HEK293 (cell line): ENCODE results near the gene PMVK.

Experiments used
- CTCF ChIA-PET: fragments of 350-600 bp; formaldehyde crosslinking; extraction: SDS; loops from one replicate; lab custom pipeline; 2021; ENCODE audit warnings: antibody characterized with exemption; lab: Yijun Ruan, JAX
- POLR2A ChIA-PET: fragments of 300-600 bp; formaldehyde crosslinking; extraction: SDS; loops from one replicate; lab custom pipeline; 2020; ENCODE audit warnings: antibody characterized with exemption, inconsistent platforms; lab: Yijun Ruan, JAX
- H3K27ac ChIP-seq: fragments of 200-500 bp; sonication (Bioruptor generic); 2 replicates; pipeline ENCODE4 v1.5.1; 2014; ENCODE audit warnings: low read depth, low read length, control low read depth, inconsistent platforms; ENCODE audit errors: extremely low read depth
- H3K36me3 ChIP-seq, 2 experiments: fragments of 200-500 bp in 1 of 2; sonication (Bioruptor generic) in 1 of 2; 1 replicate in 1 of 2; 2 replicates in 1 of 2; pipeline ENCODE4 v1.5.1; 2014 to 2017; ENCODE audit warnings: inconsistent platforms in 2 of 2, low read length in 2 of 2; ENCODE audit not compliant: control insufficient read depth in 2 of 2, insufficient read depth in 1 of 2
- H3K4me1 ChIP-seq: fragments of 200-500 bp; sonication (Bioruptor generic); 2 replicates; pipeline ENCODE4 v1.5.1; 2014; ENCODE audit warnings: mild to moderate bottlenecking, low read length, inconsistent platforms; ENCODE audit not compliant: control insufficient read depth, insufficient read depth
- H3K4me3 ChIP-seq: 2 replicates; pipeline ENCODE4 v1.5.1; 2011; ENCODE audit warnings: low read depth, mild to moderate bottlenecking, control low read depth, low read length, moderate library complexity
- H3K9me3 ChIP-seq: fragments of 200-500 bp; sonication (Bioruptor generic); 2 replicates; pipeline ENCODE4 v1.5.1; 2014; ENCODE audit warnings: low read depth, low read length, inconsistent platforms; ENCODE audit not compliant: control insufficient read depth, insufficient read depth
- REST ChIP-seq: fragments of 450-650 bp; formaldehyde crosslinking; IDR thresholded peaks from 2 replicates; pipeline ENCODE4 v1.5.1; 2016; ENCODE audit warnings: missing biosample characterization, missing genetic modification characterization
- ZBTB11 ChIP-seq: fragments of 450-650 bp; formaldehyde crosslinking; conservative IDR thresholded peaks from 2 replicates; pipeline ENCODE4 v1.5.1; 2016; ENCODE audit warnings: low read depth, missing biosample characterization, missing genetic modification characterization
- ZBTB8A ChIP-seq: fragments of 450-650 bp; formaldehyde crosslinking; IDR thresholded peaks from 2 replicates; pipeline ENCODE4 v1.5.1; 2016; ENCODE audit warnings: missing biosample characterization, missing genetic modification characterization
- ZNF138 ChIP-seq: fragments of 450-650 bp; formaldehyde crosslinking; IDR thresholded peaks from 2 replicates; pipeline ENCODE4 v1.5.1; 2016; ENCODE audit warnings: missing biosample characterization, missing genetic modification characterization, borderline replicate concordance
- ZNF140 ChIP-seq: fragments of 450-650 bp; formaldehyde crosslinking; IDR thresholded peaks from 2 replicates; pipeline ENCODE4 v1.5.1; 2016; ENCODE audit warnings: missing biosample characterization, missing genetic modification characterization
- ZNF394 ChIP-seq: fragments of 450-650 bp; formaldehyde crosslinking; IDR thresholded peaks from 2 replicates; pipeline ENCODE4 v1.5.1; 2016; ENCODE audit warnings: missing biosample characterization, missing genetic modification characterization, mild to moderate bottlenecking, moderate library complexity, borderline replicate concordance
- ZNF423 ChIP-seq: fragments of 450-650 bp; formaldehyde crosslinking; IDR thresholded peaks from 2 replicates; pipeline ENCODE4 v1.5.1; 2016; ENCODE audit warnings: missing biosample characterization, missing genetic modification characterization
- ZNF426 ChIP-seq: fragments of 450-650 bp; formaldehyde crosslinking; IDR thresholded peaks from 2 replicates; pipeline ENCODE4 v1.5.1; 2017; ENCODE audit warnings: missing biosample characterization, missing genetic modification characterization, mild to moderate bottlenecking, inconsistent platforms, moderate library complexity
- ZNF555 ChIP-seq: fragments of 450-650 bp; formaldehyde crosslinking; conservative IDR thresholded peaks from 2 replicates; pipeline ENCODE4 v1.5.1; 2017; ENCODE audit warnings: missing biosample characterization, mild to moderate bottlenecking, missing genetic modification characterization, inconsistent platforms
- ZNF623 ChIP-seq: fragments of 450-650 bp; formaldehyde crosslinking; IDR thresholded peaks from 2 replicates; pipeline ENCODE4 v1.5.1; 2016; ENCODE audit warnings: missing biosample characterization, missing genetic modification characterization
- TF ChIP-seq, protein P1 (sequence below): fragments of 450-650 bp; formaldehyde crosslinking; IDR thresholded peaks from 2 replicates; pipeline ENCODE4 v1.5.1; 2016; ENCODE audit warnings: missing biosample characterization, missing genetic modification characterization
- TF ChIP-seq, protein P2 (sequence below): fragments of 450-650 bp; formaldehyde crosslinking; conservative IDR thresholded peaks from 2 replicates; pipeline ENCODE4 v1.5.1; 2016; ENCODE audit warnings: low read depth, missing biosample characterization, missing genetic modification characterization

Gene PMVK

GRCh38 chr1:154899041-154899440 is 37.5 kb downstream of the PMVK start:
- Histone ChIP-seq H3K36me3 (no peaks in the 10 kb centered on the region), H3K4me3 (no peak overlapping the region), H3K9me3 (no peaks in the 10 kb centered on the region), H3K4me1 (no peaks in the 10 kb centered on the region), H3K27ac (no peak overlapping the region)
- CTCF ChIA-PET, result no interaction called here
- POLR2A ChIA-PET, result no interaction called here
- TF ChIP-seq ZNF423 (tag by site-specific recombination), result no peak
- peak; percentile 56 for TF ChIP-seq ZNF426
- TF ChIP-seq ZNF623 (tag by site-specific recombination), result peak; percentile 32; the same call in 1 of the 2 replicates
- TF ChIP-seq, protein P1, sequence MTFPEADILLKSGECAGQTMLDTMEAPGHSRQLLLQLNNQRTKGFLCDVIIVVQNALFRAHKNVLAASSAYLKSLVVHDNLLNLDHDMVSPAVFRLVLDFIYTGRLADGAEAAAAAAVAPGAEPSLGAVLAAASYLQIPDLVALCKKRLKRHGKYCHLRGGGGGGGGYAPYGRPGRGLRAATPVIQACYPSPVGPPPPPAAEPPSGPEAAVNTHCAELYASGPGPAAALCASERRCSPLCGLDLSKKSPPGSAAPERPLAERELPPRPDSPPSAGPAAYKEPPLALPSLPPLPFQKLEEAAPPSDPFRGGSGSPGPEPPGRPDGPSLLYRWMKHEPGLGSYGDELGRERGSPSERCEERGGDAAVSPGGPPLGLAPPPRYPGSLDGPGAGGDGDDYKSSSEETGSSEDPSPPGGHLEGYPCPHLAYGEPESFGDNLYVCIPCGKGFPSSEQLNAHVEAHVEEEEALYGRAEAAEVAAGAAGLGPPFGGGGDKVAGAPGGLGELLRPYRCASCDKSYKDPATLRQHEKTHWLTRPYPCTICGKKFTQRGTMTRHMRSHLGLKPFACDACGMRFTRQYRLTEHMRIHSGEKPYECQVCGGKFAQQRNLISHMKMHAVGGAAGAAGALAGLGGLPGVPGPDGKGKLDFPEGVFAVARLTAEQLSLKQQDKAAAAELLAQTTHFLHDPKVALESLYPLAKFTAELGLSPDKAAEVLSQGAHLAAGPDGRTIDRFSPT (tag by site-specific recombination), result no peak
- 0 out of 2 replicates have a peak, but pooled peaks have one; percentile 17 for TF ChIP-seq REST (tag by site-specific recombination)
- TF ChIP-seq, protein P2, sequence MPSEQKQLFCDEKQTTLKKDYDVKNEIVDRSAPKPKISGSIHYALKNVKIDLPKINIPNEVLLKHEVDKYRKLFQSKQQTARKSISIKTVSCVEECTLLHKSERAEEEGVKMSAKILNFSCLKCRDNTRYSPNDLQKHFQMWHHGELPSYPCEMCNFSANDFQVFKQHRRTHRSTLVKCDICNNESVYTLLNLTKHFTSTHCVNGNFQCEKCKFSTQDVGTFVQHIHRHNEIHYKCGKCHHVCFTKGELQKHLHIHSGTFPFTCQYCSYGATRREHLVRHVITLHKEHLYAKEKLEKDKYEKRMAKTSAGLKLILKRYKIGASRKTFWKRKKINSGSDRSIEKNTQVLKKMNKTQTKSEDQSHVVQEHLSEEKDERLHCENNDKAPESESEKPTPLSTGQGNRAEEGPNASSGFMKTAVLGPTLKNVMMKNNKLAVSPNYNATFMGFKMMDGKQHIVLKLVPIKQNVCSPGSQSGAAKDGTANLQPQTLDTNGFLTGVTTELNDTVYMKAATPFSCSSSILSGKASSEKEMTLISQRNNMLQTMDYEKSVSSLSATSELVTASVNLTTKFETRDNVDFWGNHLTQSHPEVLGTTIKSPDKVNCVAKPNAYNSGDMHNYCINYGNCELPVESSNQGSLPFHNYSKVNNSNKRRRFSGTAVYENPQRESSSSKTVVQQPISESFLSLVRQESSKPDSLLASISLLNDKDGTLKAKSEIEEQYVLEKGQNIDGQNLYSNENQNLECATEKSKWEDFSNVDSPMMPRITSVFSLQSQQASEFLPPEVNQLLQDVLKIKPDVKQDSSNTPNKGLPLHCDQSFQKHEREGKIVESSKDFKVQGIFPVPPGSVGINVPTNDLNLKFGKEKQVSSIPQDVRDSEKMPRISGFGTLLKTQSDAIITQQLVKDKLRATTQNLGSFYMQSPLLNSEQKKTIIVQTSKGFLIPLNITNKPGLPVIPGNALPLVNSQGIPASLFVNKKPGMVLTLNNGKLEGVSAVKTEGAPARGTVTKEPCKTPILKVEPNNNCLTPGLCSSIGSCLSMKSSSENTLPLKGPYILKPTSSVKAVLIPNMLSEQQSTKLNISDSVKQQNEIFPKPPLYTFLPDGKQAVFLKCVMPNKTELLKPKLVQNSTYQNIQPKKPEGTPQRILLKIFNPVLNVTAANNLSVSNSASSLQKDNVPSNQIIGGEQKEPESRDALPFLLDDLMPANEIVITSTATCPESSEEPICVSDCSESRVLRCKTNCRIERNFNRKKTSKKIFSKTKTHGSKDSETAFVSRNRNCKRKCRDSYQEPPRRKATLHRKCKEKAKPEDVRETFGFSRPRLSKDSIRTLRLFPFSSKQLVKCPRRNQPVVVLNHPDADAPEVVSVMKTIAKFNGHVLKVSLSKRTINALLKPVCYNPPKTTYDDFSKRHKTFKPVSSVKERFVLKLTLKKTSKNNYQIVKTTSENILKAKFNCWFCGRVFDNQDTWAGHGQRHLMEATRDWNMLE, result peak; percentile 68
- TF ChIP-seq ZNF140 (tag by site-specific recombination), result peak; percentile 52
- TF ChIP-seq ZNF138 (tag by site-specific recombination), result no peak
- TF ChIP-seq ZBTB8A (tag by site-specific recombination), result 0 out of 2 replicates have a peak, but pooled peaks have one; percentile 14
- TF ChIP-seq ZNF555 (tag by site-specific recombination), result peak; percentile 28; the same call in 1 of the 2 replicates
- peak; percentile 70; the same call in 1 of the 2 replicates for TF ChIP-seq ZNF394
- TF ChIP-seq ZBTB11 (tag by site-specific recombination), result peak; percentile 57
